ENCODE measurements around the gene ABAT.

The ABAT gene

DNA sequence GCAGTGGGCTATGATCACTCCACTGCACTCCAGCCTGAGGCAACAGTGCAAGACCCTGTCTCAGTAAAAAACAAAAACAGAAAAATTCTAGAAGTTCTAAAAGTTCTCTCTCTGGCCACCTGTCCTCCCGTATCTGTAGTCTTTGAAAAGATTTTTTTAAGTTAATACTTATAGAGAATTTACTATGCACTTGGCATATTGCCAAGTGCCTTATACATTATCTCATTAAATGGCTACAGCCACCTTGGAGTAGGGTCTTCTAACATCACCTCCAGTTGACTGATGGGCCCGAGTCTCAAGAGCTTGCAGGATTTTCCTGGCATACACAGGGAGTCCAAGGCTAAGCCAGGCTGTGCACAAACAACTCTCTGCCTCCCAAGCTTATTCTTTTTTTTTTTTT lies 78.3 kb downstream of the ABAT start:
- TF ChIP-seq, protein P1, sequence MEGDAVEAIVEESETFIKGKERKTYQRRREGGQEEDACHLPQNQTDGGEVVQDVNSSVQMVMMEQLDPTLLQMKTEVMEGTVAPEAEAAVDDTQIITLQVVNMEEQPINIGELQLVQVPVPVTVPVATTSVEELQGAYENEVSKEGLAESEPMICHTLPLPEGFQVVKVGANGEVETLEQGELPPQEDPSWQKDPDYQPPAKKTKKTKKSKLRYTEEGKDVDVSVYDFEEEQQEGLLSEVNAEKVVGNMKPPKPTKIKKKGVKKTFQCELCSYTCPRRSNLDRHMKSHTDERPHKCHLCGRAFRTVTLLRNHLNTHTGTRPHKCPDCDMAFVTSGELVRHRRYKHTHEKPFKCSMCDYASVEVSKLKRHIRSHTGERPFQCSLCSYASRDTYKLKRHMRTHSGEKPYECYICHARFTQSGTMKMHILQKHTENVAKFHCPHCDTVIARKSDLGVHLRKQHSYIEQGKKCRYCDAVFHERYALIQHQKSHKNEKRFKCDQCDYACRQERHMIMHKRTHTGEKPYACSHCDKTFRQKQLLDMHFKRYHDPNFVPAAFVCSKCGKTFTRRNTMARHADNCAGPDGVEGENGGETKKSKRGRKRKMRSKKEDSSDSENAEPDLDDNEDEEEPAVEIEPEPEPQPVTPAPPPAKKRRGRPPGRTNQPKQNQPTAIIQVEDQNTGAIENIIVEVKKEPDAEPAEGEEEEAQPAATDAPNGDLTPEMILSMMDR (IDR thresholded peaks at IDR 0.05; ENCODE audit: low read depth, low read length): no peak
- no peak overlapping the region for H3K4me3 ChIP-seq (replicated peaks in 1 of 2; ENCODE audit: low read depth in 2 of 2, low read length in 2 of 2)
- DNase-seq (ENCODE audit: low read depth in 2 of 2): no peak

DNA sequence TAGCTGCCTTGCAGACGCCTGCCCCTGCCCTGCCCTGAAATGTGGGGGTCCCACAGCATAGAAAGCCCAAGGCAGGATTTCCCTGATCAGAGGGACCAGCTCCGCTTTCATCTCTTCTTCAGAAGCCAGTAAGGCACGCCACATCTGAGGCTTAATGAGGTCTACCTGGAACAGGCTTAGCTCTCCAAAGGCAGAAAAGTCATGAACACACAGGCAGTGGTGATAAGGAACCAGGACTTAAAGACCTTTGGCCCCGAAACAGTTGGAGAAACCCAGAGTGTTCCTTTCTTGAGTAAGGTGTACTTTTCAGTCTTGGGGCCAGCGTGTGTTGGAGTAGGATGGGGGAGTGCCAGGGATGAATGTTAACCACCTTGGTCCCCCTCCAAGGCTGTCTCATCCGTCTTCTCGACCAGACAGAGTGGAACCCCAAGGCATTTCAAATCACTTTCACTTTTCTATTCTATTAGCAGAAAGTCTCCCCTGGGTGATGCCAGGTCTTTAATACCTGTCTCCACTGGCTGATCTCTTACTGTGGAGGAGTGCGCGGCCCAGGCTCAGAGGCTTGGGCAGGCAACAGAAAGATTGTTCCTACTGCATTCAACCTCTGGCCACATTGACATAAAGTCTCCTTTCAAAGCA lies 79.1 kb downstream of the ABAT start:
- H3K4me3 ChIP-seq (replicated peaks in 1 of 2; ENCODE audit: low read depth in 2 of 2, low read length in 2 of 2): no peak overlapping the region
- DNase-seq (ENCODE audit: low read depth in 2 of 2): no peak
- TF ChIP-seq, protein P1 (IDR thresholded peaks at IDR 0.05; ENCODE audit: low read depth, low read length): no peak

DNA sequence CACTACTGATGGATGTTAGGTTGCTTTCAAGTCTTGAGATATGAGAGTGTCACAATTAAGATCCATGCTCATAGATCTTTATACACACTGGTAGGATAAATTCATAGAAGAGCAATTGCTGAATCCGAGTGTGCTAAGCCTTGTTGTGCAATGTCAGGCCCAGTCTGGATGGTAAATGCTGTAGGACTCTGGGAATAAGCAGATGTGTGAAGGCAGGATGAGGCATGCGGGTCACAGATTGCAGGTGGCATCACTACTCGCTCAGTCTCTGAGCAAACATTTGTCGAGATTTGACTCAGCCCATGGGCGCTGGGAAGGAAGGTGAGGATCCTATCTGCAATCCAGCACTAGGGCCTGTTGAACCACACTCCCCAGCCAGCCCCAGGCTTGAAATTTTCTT lies 82.3 kb downstream of the ABAT start:
- TF ChIP-seq, protein P1 (IDR thresholded peaks at IDR 0.05; ENCODE audit: low read depth, low read length): no peak
- DNase-seq (ENCODE audit: low read depth in 2 of 2): no peak
- no peak overlapping the region for H3K4me3 ChIP-seq (replicated peaks in 1 of 2; ENCODE audit: low read depth in 2 of 2, low read length in 2 of 2)

DNA sequence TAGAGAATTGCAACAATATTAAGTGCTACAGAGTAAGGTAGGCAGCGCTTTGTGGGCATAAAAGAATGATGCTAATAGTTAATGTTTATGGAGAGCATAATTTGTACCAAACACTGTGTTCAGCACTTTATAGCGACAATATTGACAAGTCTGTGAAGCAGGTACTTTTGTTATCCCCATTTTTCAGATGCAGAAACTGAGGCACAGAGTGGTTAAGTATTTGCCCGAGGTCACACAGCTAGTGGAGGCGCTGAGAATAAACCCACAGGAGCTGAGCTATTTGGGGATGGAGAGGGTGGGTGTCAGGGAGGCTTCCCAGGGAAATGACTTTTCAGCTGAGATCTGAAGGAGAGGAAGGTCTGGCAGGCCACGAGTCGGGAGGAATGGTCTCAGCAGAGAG lies 83.6 kb downstream of the ABAT start:
- H3K4me3 ChIP-seq (replicated peaks in 1 of 2; ENCODE audit: low read depth in 2 of 2, low read length in 2 of 2): no peak overlapping the region
- no peak for DNase-seq (ENCODE audit: low read depth in 2 of 2)
- TF ChIP-seq, protein P1 (IDR thresholded peaks at IDR 0.05; ENCODE audit: low read depth, low read length): no peak

DNA sequence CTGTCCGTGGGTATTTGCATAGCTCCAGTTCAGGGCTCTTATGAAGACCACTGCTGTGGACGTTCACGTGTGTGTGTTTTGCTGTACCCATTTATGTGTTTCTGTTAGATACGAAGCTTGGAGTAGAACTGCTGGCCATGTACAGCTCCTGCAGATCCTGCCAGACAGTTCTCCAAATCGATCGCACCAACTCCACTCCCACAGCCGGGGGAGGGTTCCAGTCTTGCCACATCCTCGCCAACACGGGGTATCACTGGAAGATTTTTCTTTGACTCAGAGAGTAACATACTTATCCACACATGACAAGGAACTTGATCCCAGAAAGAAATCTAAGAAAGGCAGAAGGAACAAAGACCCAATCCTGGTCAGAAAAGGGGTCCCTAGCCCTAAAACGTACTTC lies 85.6 kb downstream of the ABAT start:
- H3K4me3 ChIP-seq (replicated peaks in 1 of 2; ENCODE audit: low read depth in 2 of 2, low read length in 2 of 2): no peak overlapping the region
- TF ChIP-seq, protein P1 (IDR thresholded peaks at IDR 0.05; ENCODE audit: low read depth, low read length): no peak
- no peak for DNase-seq (ENCODE audit: low read depth in 2 of 2)

DNA sequence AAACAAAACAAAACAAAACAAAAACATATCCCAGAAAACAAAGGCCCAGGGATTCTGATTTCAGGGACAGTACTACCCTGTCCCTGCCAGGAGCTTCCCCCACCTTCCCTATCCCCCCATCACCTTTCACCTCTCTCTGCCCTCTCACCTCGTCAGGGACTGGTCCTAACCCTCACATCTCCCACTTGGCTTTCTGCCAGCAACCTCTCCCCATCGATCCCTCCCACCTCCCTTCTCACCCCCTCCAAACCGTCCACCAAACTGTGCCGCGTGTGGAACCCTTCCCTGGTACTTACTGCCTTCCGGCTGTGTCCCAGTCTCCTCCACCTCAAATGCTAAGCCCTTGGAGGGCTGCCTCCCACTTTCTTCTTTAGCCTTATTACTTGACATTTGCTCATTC lies 86.7 kb downstream of the ABAT start:
- DNase-seq (ENCODE audit: low read depth in 2 of 2): no peak
- no peak overlapping the region for H3K4me3 ChIP-seq (replicated peaks in 1 of 2; ENCODE audit: low read depth in 2 of 2, low read length in 2 of 2)
- TF ChIP-seq, protein P1 (IDR thresholded peaks at IDR 0.05; ENCODE audit: low read depth, low read length): no peak

DNA sequence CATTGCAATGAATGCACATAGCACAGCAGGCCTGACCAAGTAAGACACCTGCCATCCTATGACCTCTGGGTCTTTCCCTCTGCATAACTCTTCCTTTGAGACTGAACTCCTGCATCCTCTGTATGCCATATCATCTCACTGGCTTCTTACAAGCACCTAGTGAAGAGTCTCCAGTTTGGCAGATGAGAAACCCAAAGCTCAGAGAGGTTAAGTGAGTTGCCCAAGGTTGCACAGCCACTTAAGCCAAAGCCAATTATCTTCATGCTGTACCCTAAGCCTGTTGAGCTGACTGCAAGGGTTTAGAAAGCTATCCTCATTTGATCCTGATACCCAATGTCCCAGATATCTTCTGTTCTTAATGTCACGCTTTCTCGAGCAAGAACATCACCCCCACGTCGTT lies 87.8 kb downstream of the ABAT start:
- H3K4me3 ChIP-seq (replicated peaks in 1 of 2; ENCODE audit: low read depth in 2 of 2, low read length in 2 of 2): no peak overlapping the region
- TF ChIP-seq, protein P1 (IDR thresholded peaks at IDR 0.05; ENCODE audit: low read depth, low read length): no peak
- no peak for DNase-seq (ENCODE audit: low read depth in 2 of 2)

Measured in cardiac fibroblast (primary cell).